Lung (tissue), 12 donors: ENCODE measurements around the gene GRIK3. TPM values are rescaled to one million over a fixed set of nuclear protein-coding genes. Genes with fewer than 3 reads are reported as not detected.
"Not testable (repeated sequence)": the region's sequence is repeated elsewhere in the genome, so short reads cannot be mapped to it uniquely, and the experiment has no call there.

Source experiments
- ATAC-seq: fragments of 200-7000 bp; cut with Tn5 transposase; one replicate; pipeline ENCODE4 v1.9.1; 2020; ENCODE audit warnings: moderate number of reproducible peaks; ENCODE audit not compliant: insufficient read depth, low FRiP score
- DNase-seq, 3 donors: peaks; one replicate each; pipeline ENCODE4 v3.0.0-alpha.2; 2013 to 2017
- H3K27ac ChIP-seq, 2 donors: one replicate each; pipeline ENCODE4 v1.5.1; 2013; ENCODE audit warnings: mild to moderate bottlenecking in 2 of 2, moderate library complexity in 2 of 2, control low read depth in 1 of 2, inconsistent platforms in 1 of 2, low read depth in 1 of 2, low read length in 1 of 2
- H3K27me3 ChIP-seq, 3 donors: one replicate each; pipeline ENCODE4 v1.5.1; 2013; ENCODE audit warnings: low read length in 2 of 3; ENCODE audit not compliant: control insufficient read depth in 3 of 3, insufficient read depth in 3 of 3
- H3K36me3 ChIP-seq, 4 donors: one replicate each; pipeline ENCODE4 v1.5.1; 2013; ENCODE audit warnings: low read length in 4 of 4, mild to moderate bottlenecking in 1 of 4, moderate library complexity in 1 of 4; ENCODE audit not compliant: control insufficient read depth in 4 of 4, insufficient read depth in 4 of 4
- H3K4me1 ChIP-seq, 5 donors: one replicate each; pipeline ENCODE4 v1.5.1; 2013; ENCODE audit warnings: low read length in 5 of 5, mild to moderate bottlenecking in 2 of 5, moderate library complexity in 1 of 5; ENCODE audit not compliant: control insufficient read depth in 5 of 5, insufficient read depth in 5 of 5
- H3K4me3 ChIP-seq: one replicate; pipeline ENCODE4 v1.5.1; 2013; ENCODE audit warnings: mild to moderate bottlenecking, control low read depth, moderate library complexity
- H3K9ac ChIP-seq, 2 donors: one replicate each; pipeline ENCODE4 v1.5.1; 2013; ENCODE audit warnings: low read length in 2 of 2, control low read depth in 1 of 2; ENCODE audit not compliant: insufficient read depth in 1 of 2
- H3K9me3 ChIP-seq, 4 donors: one replicate each; pipeline ENCODE4 v1.5.1; 2013; ENCODE audit warnings: low read length in 3 of 4, mild to moderate bottlenecking in 1 of 4, moderate library complexity in 1 of 4; ENCODE audit not compliant: control insufficient read depth in 4 of 4, insufficient read depth in 3 of 4
- WGBS, 2 donors: extraction: QIAGEN DNeasy Blood & Tissue Kit; methylation state at CpG; one replicate each; pipeline ENCODE4 v1.1.7; 2013; 5-methylcytosine and 5-hydroxymethylcytosine counted together
- polyA plus RNA-seq, 2 donors: library from polyadenylated mRNA; stranded (reverse); fragments of 200-250 nt; gene quantifications; one replicate each; pipeline ENCODE4 v1.2.1, GENCODE V29; 2013
- total RNA-seq, 2 donors: library from RNA; depleted of rRNA in 1 of 2; stranded (reverse); fragments of >200 nt in 1 of 2; gene quantifications; one replicate each; pipeline ENCODE4 v1.2.1, GENCODE V29; 2014 to 2021
- TF ChIP-seq, protein P1 (sequence below): IDR thresholded peaks from 2 replicates; pipeline ENCODE4 v1.5.1; 2012; ENCODE audit warnings: mild to moderate bottlenecking; ENCODE audit errors: control extremely low read depth, extremely low read depth
- donor health status: control.
- donor health status: control.
- donor health status: Bipolar disorder and iron deficiency.
- donor health status: healthy.
- donor health status: DM: yes; HTN: yes; CAD: no.

The GRIK3 gene
- total and polyA plus RNA-seq, 4 donors: 0.01 to 0.40 (median 0.07) TPM

DNA sequence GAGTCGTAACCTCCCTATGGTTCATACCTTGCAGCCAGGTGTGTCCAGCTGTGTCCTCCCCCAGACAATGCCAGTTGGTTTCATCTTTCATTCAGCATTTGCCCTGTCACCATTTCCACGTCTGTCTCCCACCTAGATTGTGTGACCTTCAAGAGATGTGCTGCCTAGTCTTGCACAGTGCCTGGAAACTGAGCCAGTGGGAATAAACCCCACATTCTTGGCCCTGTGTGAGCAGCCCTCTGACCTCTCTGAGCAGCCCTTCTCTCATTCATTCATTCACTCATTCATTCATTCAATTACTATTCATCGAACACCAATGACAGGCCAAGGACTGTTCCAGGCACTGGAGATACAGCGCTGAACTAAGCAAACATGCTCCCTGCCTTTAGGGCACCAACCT lies 115.7 kb downstream of the GRIK3 start:
- WGBS, 2 donors: 77 to 93% methylated on average over 4 of the region's 4 CpGs
- peaks cover 0 to 20% (median 0%) of the 10 kb centered on the region in 3 donors for H3K27me3 ChIP-seq
- TF ChIP-seq, protein P1, sequence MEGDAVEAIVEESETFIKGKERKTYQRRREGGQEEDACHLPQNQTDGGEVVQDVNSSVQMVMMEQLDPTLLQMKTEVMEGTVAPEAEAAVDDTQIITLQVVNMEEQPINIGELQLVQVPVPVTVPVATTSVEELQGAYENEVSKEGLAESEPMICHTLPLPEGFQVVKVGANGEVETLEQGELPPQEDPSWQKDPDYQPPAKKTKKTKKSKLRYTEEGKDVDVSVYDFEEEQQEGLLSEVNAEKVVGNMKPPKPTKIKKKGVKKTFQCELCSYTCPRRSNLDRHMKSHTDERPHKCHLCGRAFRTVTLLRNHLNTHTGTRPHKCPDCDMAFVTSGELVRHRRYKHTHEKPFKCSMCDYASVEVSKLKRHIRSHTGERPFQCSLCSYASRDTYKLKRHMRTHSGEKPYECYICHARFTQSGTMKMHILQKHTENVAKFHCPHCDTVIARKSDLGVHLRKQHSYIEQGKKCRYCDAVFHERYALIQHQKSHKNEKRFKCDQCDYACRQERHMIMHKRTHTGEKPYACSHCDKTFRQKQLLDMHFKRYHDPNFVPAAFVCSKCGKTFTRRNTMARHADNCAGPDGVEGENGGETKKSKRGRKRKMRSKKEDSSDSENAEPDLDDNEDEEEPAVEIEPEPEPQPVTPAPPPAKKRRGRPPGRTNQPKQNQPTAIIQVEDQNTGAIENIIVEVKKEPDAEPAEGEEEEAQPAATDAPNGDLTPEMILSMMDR: no peak
- no peak for DNase-seq
- no peak overlapping the region for H3K4me3 ChIP-seq
- no peak for ATAC-seq
- H3K9ac ChIP-seq: no peak overlapping the region
- no peak overlapping the region for H3K27ac ChIP-seq
- no peaks in the 10 kb centered on the region for H3K4me1 ChIP-seq
- peaks cover 0 to 8% (median 0%) of the 10 kb centered on the region in 4 donors for H3K9me3 ChIP-seq
- no peaks in the 10 kb centered on the region for H3K36me3 ChIP-seq

DNA sequence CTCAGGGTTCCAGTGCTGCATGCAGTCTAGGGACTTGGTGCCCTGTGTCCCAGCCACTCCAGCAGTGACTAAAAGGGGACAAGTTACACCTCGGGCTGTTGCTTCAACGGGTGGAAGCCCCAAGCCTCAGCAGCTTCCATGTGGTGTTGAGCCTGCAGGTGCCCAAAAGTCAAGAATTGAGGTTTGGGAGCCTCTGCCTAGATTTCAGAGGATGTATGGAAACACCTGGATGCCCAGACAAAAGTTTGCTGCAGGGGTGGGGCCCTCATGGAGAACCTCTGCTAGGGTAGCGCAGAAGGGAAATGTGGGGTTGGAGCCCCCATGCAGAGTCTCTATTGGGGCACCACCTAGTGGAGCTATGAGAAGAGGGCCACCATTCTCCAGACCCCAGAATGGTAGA lies 117.8 kb downstream of the GRIK3 start:
- not testable (repeated sequence) for ATAC-seq, H3K9me3 ChIP-seq, H3K9ac ChIP-seq, H3K4me3 ChIP-seq, DNase-seq, H3K27ac ChIP-seq, H3K4me1 ChIP-seq, H3K36me3 ChIP-seq
- H3K27me3 ChIP-seq: peaks cover 0 to 13% (median 3%) of the 10 kb centered on the region in 3 donors
- WGBS, 2 donors: 85 to 90% methylated on average over 3 of the region's 3 CpGs

GRCh38 chr1:36913484-36914060 lies 120.7 kb downstream of the GRIK3 start:
- DNase-seq: no peak
- no peak overlapping the region for H3K4me3 ChIP-seq
- H3K36me3 ChIP-seq: no peaks in the 10 kb centered on the region
- no peak overlapping the region for H3K27ac ChIP-seq
- no peak for ATAC-seq
- WGBS, 2 donors: 24 to 45% methylated on average over 4 of the region's 4 CpGs
- H3K27me3 ChIP-seq: peaks cover 0 to 3% (median 0%) of the 10 kb centered on the region in 3 donors
- H3K4me1 ChIP-seq: no peaks in the 10 kb centered on the region
- TF ChIP-seq, protein P1: no peak
- no peaks in the 10 kb centered on the region for H3K9me3 ChIP-seq
- no peak overlapping the region for H3K9ac ChIP-seq

DNA sequence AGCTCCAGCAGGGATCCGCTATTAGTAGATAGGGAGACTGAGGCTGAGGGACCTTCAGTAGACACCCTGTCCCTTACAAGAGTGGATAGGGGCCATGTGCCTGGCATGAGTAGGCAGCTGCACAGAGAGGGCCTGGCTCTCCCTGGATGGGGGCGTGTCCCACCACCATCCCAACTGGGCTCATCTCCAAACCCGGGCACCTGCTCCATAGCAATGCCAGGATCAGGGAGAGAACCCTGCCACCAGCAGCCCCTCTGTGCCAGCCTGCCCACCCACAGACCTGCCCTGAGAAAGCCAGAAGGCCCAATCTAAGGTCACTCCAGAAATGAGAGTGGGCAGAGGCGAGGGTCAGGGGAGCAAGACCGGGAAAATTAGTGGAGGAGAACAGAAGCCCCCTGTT lies 121.3 kb downstream of the GRIK3 start:
- Histone ChIP-seq H3K9me3 (peaks cover 0 to 2% (median 0%) of the 10 kb centered on the region in 4 donors), H3K27me3 (peaks cover 0 to 3% (median 0%) of the 10 kb centered on the region in 3 donors), H3K4me1 (no peaks in the 10 kb centered on the region), H3K36me3 (no peaks in the 10 kb centered on the region), H3K4me3 (no peak overlapping the region), H3K27ac (no peak overlapping the region), H3K9ac (no peak overlapping the region)
- TF ChIP-seq, protein P1: no peak
- no peak for DNase-seq
- no peak for ATAC-seq
- WGBS, 2 donors: 75 to 85% methylated on average over 5 of the region's 5 CpGs
